SK-MEL-5 (cell line): ENCODE results near the gene PJA2. TPM values are rescaled to one million over a fixed set of nuclear protein-coding genes. Genes with fewer than 3 reads are reported as not detected.
"Not testable (repeated sequence)": the region's sequence is repeated elsewhere in the genome, so short reads cannot be mapped to it uniquely, and the experiment has no call there.

Source experiments
- DNase-seq: peaks from one replicate; pipeline ENCODE4 v3.0.0-alpha.2; 2016; ENCODE audit warnings: low read depth, low spot score
- in situ Hi-C: cut with HindIII; loops from 2 replicates; pipeline ENCODE4 v1.10.0; 2016; ENCODE audit warnings: low sequenced_read_pairs, high pct_unique_total_duplicates, low pct_unique_long_range_greater_than_20kb
- total RNA-seq: library from RNA; depleted of rRNA; stranded (reverse); fragments of >200 nt; shearing (Covaris generic); gene quantifications from 2 replicates; pipeline ENCODE4 v1.2.3, GENCODE V29; 2014

PJA2 gene
- total RNA-seq, 1 experiment from 2014 or later, result 30.1 TPM

DNA sequence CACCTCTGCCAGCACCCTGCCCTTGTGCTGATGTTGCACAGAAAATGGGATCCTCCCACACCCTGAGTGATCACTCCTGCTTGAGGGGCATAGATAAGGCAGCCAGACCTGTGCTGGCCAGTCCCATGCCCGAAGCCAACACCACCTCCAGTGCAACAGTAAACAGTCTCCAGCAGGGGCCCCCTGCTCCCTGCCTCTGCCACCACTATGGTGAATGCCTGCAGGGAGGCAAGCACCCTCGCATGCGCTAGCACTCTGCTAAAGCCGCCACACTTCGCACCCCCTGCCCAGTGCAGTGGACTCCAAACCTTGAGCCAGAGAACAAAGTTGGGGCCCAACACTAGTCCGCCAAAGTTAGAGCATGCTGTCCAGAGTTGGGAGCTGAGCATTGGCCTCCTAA, 118.7 kb downstream of the PJA2 start:
- in situ Hi-C loops, result no loop called here
- peak; percentile 50 for DNase-seq

DNA sequence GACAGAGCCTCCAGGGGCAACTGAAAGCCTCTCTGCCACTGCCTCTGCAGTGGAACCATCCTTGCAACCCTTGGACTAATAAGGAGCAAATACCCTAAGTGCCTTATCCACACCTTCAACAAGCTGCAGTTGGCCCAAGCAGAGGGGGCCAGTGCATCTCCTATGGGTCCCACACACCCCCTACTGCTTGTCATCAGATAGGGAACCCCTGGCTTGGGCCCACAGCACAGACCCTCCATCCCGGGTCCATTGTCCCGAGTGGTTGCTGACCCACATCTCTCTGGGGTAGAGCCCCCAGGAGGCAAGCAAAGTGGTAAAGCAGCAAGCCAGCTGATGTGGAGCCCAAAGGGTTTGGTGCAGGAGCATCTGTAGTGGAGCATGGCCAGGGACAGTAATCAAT, 119.5 kb downstream of the PJA2 start:
- in situ Hi-C loops, result no loop called here
- no peak for DNase-seq

DNA sequence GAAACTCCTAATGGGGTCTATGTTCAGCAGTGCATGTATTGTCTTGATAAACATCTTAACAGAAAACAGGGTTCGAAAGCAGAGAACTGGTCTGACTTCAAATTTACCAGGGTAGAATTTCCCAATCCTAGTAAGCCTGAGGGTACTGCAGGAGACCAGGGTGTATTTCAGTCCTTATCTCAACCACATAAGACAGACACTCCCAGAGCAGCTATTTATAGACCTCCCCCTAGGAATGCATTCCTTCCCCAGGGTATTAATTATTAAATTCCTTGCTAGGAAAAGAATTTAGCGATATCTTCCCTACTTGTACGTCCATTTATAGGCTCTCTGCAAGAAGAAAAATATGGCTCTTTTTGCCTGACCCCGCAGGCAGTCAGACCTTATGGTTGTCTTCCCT, 123.1 kb downstream of the PJA2 start:
- DNase-seq, result not testable (repeated sequence)

More for the DNA sequence above, 123.1 kb downstream of the PJA2 start:
- in situ Hi-C loops, result not testable (repeated sequence)
